Measurements from ENCODE around the gene NTPCR.

NTPCR gene

GRCh38 chr1:232965124-232965911 lies 14.9 kb downstream of the NTPCR start:
- FAIRE-seq, result no peak

- FAIRE-seq, result no peak
Observed at GRCh38 chr1:232965912-232966217, 15.5 kb downstream of the NTPCR start.

- no peak for FAIRE-seq
Observed at GRCh38 chr1:232966663-232967062, 16.3 kb downstream of the NTPCR start.

GRCh38 chr1:232968391-232968790 lies 18.0 kb downstream of the NTPCR start:
- FAIRE-seq, result no peak

- no peak for FAIRE-seq
Observed at GRCh38 chr1:232968965-232969364, 18.6 kb downstream of the NTPCR start.

GRCh38 chr1:232969799-232970198 lies 19.4 kb downstream of the NTPCR start:
- FAIRE-seq, result no peak

GRCh38 chr1:232970508-232970907 lies 20.1 kb downstream of the NTPCR start:
- no peak for FAIRE-seq

- FAIRE-seq, result no peak
Observed at GRCh38 chr1:232973652-232974611, 23.5 kb downstream of the NTPCR start.

- FAIRE-seq, result no peak
Observed at GRCh38 chr1:232974971-232975370, 24.6 kb downstream of the NTPCR start.

- no peak for FAIRE-seq
Observed at GRCh38 chr1:232978091-232978634, 27.8 kb downstream of the NTPCR start.

GRCh38 chr1:232978815-232979214 lies 28.4 kb downstream of the NTPCR start:
- no peak for FAIRE-seq

GRCh38 chr1:232979558-232979957 lies 29.1 kb downstream of the NTPCR start:
- FAIRE-seq, result no peak

GRCh38 chr1:232980355-232980978 lies 30.1 kb downstream of the NTPCR start:
- no peak for FAIRE-seq

- no peak for FAIRE-seq
Observed at GRCh38 chr1:232980986-232981560, 30.7 kb downstream of the NTPCR start.

- no peak for FAIRE-seq
Observed at GRCh38 chr1:232982238-232982944, 32.0 kb downstream of the NTPCR start.

- no peak for FAIRE-seq
Observed at GRCh38 chr1:232983375-232983774, 33.0 kb downstream of the NTPCR start.

GRCh38 chr1:232983817-232984567 lies 33.6 kb downstream of the NTPCR start:
- FAIRE-seq, result no peak

GRCh38 chr1:232984577-232985425 lies 34.4 kb downstream of the NTPCR start:
- no peak for FAIRE-seq

- no peak for FAIRE-seq
Observed at GRCh38 chr1:232985882-232986526, 35.6 kb downstream of the NTPCR start.

- no peak for FAIRE-seq
Observed at GRCh38 chr1:232986527-232986922, 36.1 kb downstream of the NTPCR start.

Measured in A204.1 (cell line).